Neutrophil (primary cell): ENCODE data around the gene NTRK2.

Experiments used
- H3K27ac ChIP-seq: fragments of 200-600 bp; sonication (generic); 2 replicates; pipeline ENCODE4 v1.5.1; 2016; ENCODE audit warnings: mild to moderate bottlenecking, moderate library complexity
- H3K27me3 ChIP-seq: fragments of 200-600 bp; sonication (generic); 2 replicates; pipeline ENCODE4 v1.6.0; 2016; ENCODE audit warnings: mild to moderate bottlenecking
- H3K36me3 ChIP-seq: fragments of 200-600 bp; sonication (generic); 2 replicates; pipeline ENCODE4 v1.5.1; 2017
- H3K4me1 ChIP-seq, 2 experiments: fragments of 200-600 bp in 1 of 2; sonication (generic) in 1 of 2; 1 replicate in 1 of 2; 2 replicates in 1 of 2; pipeline versions ENCODE4 v1.5.1 to v1.6.1; 2013 to 2016; ENCODE audit warnings: low read depth in 1 of 2, low read length in 1 of 2, mild to moderate bottlenecking in 1 of 2, moderate library complexity in 1 of 2; ENCODE audit not compliant: control insufficient read depth in 1 of 2, insufficient read depth in 1 of 2
- H3K4me3 ChIP-seq, 2 experiments: fragments of 200-600 bp in 1 of 2; sonication (generic) in 1 of 2; 1 replicate in 1 of 2; 2 replicates in 1 of 2; pipeline ENCODE4 v1.5.1; 2013 to 2016; ENCODE audit warnings: low read depth in 1 of 2, low read length in 1 of 2, mild to moderate bottlenecking in 1 of 2, moderate library complexity in 1 of 2
- H3K9me3 ChIP-seq: fragments of 200-600 bp; sonication (generic); 2 replicates; pipeline ENCODE4 v1.5.1; 2016
- CTCF ChIP-seq: fragments of 200-600 bp; sonication (generic); IDR thresholded peaks from 2 replicates; pipeline ENCODE4 v1.5.1; 2016; ENCODE audit warnings: antibody characterized with exemption

Gene NTRK2

DNA sequence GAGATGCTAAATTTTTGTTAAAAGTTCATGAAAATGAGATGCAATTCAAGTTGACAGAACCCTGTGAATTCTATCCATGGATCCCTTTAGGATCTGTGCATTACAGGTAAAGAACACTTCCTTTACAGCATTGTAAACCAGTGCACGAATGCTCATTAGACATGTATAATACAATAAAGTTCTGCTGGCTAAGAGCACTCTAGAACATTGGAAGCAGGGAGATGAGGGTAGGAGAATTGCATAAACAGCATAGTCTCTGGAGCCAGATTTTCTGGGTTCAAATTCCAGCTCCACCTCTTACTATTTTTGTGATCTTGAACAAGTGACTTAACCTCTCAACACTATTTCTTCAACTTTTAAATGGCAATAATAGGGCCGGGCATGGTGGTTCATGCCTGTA, 300.2 kb downstream of the NTRK2 start:
- no peak for TF ChIP-seq CTCF
- H3K9me3 ChIP-seq, result no peaks in the 10 kb centered on the region
- H3K4me3 ChIP-seq, result no peak overlapping the region
- peaks cover 4% of the 10 kb centered on the region for H3K27me3 ChIP-seq
- H3K4me1 ChIP-seq, result no peaks in the 10 kb centered on the region
- H3K27ac ChIP-seq, result no peak overlapping the region
- no peaks in the 10 kb centered on the region for H3K36me3 ChIP-seq

DNA sequence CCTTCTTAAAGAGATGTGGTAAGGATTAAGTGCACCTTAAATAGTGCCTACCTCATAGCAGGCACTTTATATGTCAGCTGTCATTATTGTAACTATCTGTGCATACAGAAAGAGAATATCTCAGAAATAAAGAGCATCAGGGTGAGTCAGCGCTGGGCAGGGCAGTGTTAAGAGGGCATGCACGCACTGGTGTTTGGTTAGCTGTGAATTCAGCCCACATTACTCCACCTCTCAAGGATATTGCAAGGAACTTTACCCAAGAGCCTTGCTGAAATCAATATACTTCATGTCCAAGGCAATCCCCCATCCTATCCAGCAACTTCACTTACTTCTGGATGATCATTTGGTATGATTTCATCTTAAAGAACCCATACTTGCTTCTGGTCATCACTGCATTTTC, 300.9 kb downstream of the NTRK2 start:
- no peak overlapping the region for H3K4me3 ChIP-seq
- no peak for TF ChIP-seq CTCF
- H3K27ac ChIP-seq, result no peak overlapping the region

GRCh38 chr9:84971571-84971970, 302.0 kb downstream of the NTRK2 start:
- no peaks in the 10 kb centered on the region for H3K4me1 ChIP-seq
- no peak overlapping the region for H3K4me3 ChIP-seq
- H3K36me3 ChIP-seq, result no peaks in the 10 kb centered on the region
- no peak overlapping the region for H3K27ac ChIP-seq
- H3K9me3 ChIP-seq, result no peaks in the 10 kb centered on the region
- peaks cover 4% of the 10 kb centered on the region for H3K27me3 ChIP-seq
- no peak for TF ChIP-seq CTCF

More for the DNA sequence above, 300.9 kb downstream of the NTRK2 start:
- Histone ChIP-seq H3K36me3 (no peaks in the 10 kb centered on the region), H3K9me3 (no peaks in the 10 kb centered on the region), H3K4me1 (no peaks in the 10 kb centered on the region), H3K27me3 (peaks cover 4% of the 10 kb centered on the region)

- no peak overlapping the region for H3K27ac ChIP-seq
- H3K9me3 ChIP-seq, result no peaks in the 10 kb centered on the region
- no peak for TF ChIP-seq CTCF
- peaks cover 4% of the 10 kb centered on the region for H3K27me3 ChIP-seq
- H3K4me1 ChIP-seq, result no peaks in the 10 kb centered on the region
- no peaks in the 10 kb centered on the region for H3K36me3 ChIP-seq
- no peak overlapping the region for H3K4me3 ChIP-seq
These were observed 304.7 kb downstream of the NTRK2 start for GRCh38 chr9:84974258-84974657.

GRCh38 chr9:84974855-84975254, 305.3 kb downstream of the NTRK2 start:
- no peak for TF ChIP-seq CTCF
- no peaks in the 10 kb centered on the region for H3K9me3 ChIP-seq
- no peaks in the 10 kb centered on the region for H3K36me3 ChIP-seq
- no peaks in the 10 kb centered on the region for H3K4me1 ChIP-seq
- H3K27ac ChIP-seq, result no peak overlapping the region
- H3K4me3 ChIP-seq, result no peak overlapping the region
- peaks cover 4% of the 10 kb centered on the region for H3K27me3 ChIP-seq

DNA sequence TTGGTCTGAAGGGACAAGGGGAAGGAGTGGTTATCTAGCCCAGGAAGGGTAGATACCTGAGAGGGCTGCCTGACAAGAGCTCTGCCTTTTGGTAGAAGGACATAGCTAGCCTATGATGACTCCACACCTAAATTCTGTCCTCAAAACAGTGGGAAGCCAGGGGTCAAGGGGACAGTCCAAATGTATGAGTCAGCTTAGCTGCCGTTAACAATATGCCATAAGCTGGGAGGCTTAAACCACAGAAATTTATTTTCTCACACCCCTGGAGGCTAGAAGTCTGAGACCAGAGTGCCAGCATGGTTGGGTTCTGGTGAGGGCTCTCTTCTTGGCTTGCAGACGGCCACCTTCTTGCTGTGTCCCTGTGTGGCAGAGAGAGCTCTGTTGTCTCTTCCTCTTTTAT, 306.4 kb downstream of the NTRK2 start:
- H3K4me1 ChIP-seq, result no peaks in the 10 kb centered on the region
- H3K9me3 ChIP-seq, result no peaks in the 10 kb centered on the region
- H3K4me3 ChIP-seq, result no peak overlapping the region
- H3K36me3 ChIP-seq, result no peaks in the 10 kb centered on the region
- H3K27me3 ChIP-seq, result peaks cover 4% of the 10 kb centered on the region
- H3K27ac ChIP-seq, result no peak overlapping the region
- TF ChIP-seq CTCF, result no peak
